Right lobe of liver (tissue), 6 donors: ENCODE measurements around the gene FAM180A. TPM values are rescaled to one million over a fixed set of nuclear protein-coding genes. Genes with fewer than 3 reads are reported as not detected.

Experiments used
- ATAC-seq, 4 donors: fragments of 200-7000 bp; cut with Tn5 transposase; one replicate each; pipeline ENCODE4 v1.9.1; 2020; ENCODE audit warnings: mild to moderate bottlenecking in 4 of 4, moderate library complexity in 4 of 4
- DNase-seq, 3 donors: peaks; one replicate each; pipeline ENCODE4 v3.0.0-alpha.2; 2020
- H3K27ac ChIP-seq, 3 donors: fragments of 200-600 bp; one replicate each; pipeline ENCODE4 v1.8.0; 2022
- H3K27me3 ChIP-seq, 2 donors: fragments of 200-600 bp; one replicate each; pipeline ENCODE4 v1.8.0; 2022
- H3K36me3 ChIP-seq, 4 donors: fragments of 200-600 bp; sonication (generic) in 1 of 4; one replicate each; pipeline versions ENCODE4 v1.5.1 to v1.8.0; 2017 to 2022; ENCODE audit warnings: control low read depth in 1 of 4
- H3K4me1 ChIP-seq, 4 donors: fragments of 200-600 bp; sonication (generic) in 1 of 4; one replicate each; pipeline versions ENCODE4 v1.5.1 to v1.8.0; 2017 to 2022; ENCODE audit warnings: control low read depth in 1 of 4
- H3K4me3 ChIP-seq, 3 donors: fragments of 200-600 bp; one replicate each; pipeline ENCODE4 v1.8.0; 2022
- H3K9me3 ChIP-seq, 4 donors: fragments of 200-600 bp; sonication (generic) in 1 of 4; one replicate each; pipeline versions ENCODE4 v1.5.1 to v1.8.0; 2017 to 2022; ENCODE audit warnings: control low read depth in 1 of 4
- POLR2A ChIP-seq: fragments of 450-650 bp; IDR thresholded peaks from one replicate; pipeline ENCODE4 v1.6.1; 2017; ENCODE audit warnings: antibody characterized with exemption, mild to moderate bottlenecking
- WGBS: methylation state at CpG from one replicate; pipeline ENCODE4 v1.1.6; 2018; ENCODE audit warnings: low coverage, low lambda C conversion rate; ENCODE audit not compliant: insufficient coverage; ENCODE audit errors: missing lambda C conversion rate; 5-methylcytosine and 5-hydroxymethylcytosine counted together
- intact Hi-C, 2 donors: fragments of 100-400 bp; cut with DNase I; formaldehyde crosslinking; loops; one replicate each; pipeline versions ENCODE4 v1.11.2 to v1.14.1; 2022
- total RNA-seq, 6 experiments: library from RNA; depleted of rRNA in 2 of 6; stranded (reverse); fragments of >200 nt in 2 of 6; fragmentation: NEBNext Ultra II Directional in 3 of 6; extraction: Animal tissue kit (Norgen Biotek cat#: 25700) in 3 of 6; gene quantifications; one replicate each; pipeline versions ENCODE4 v1.1.0 to v1.2.4, GENCODE V29; 2016 to 2023
- TF ChIP-seq, protein P1 (sequence below), 4 donors: fragments of 200-600 bp in 3 of 4; fragments of 450-650 bp in 1 of 4; IDR thresholded peaks; one replicate each; pipeline versions ENCODE4 v1.5.1 to v1.8.0; 2016 to 2022; ENCODE audit warnings: antibody characterized with exemption in 4 of 4, mild to moderate bottlenecking in 2 of 4
- donor health status: DM: no; HTN: yes; CAD: no.
- donor health status: DM: no; HTN: no; CAD: no.
- donor health status: DM: no; HTN: no; CAD: no.
- donor health status: DM: no; HTN: yes; CAD: no.
- donor health status: DM: no; HTN: yes; CAD: no.

FAM180A gene
- total RNA-seq, 6 experiments from 2014 or later = 2.8 to 14.9 (median 6.4) TPM

DNA sequence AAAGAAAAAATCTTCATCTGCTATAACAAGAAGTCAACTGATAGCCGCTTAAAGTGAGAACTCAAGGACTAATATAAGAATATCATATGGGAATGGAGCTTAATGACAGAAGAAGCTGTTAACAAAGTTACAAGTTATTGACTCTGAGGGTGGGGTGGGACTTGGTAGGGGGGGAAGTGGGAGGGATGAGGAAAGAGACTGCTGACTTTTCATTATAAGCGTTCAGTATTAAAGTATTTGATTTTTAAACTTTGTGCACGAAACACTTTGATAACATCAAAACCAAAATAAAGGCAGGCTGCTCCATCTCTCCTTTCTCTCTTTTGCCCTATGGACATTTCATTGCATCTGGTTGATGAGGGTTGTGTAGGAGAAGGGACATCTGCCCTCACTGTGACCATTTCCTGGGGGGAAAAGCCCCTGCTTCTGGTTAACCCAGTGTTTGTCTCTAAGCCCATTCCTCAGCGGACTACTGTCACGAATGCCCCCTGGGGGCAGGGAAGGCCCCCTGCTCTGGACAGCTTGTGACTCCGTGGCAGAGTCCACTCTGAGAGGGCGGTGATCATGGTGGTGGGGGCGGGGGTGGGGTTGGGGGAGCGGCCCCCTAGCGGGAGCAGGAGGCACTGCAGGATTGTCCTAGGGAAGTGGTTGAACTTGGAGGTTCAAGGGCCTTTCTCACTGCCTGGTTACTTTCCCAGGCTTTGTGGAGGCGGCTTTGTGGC is 38.0 kb downstream of the FAM180A start:
- peak; percentile 19 to 56 (median 42) for ATAC-seq
- Histone ChIP-seq H3K27me3 (no peaks in the 10 kb centered on the region), H3K4me1 (no peaks in the 10 kb centered on the region), H3K36me3 (no peaks in the 10 kb centered on the region), H3K4me3 (no peak overlapping the region), H3K27ac (no peak overlapping the region), H3K9me3 (no peaks in the 10 kb centered on the region)
- DNase-seq = no peak
- intact Hi-C loops = no loop called here
- TF ChIP-seq, protein P1, sequence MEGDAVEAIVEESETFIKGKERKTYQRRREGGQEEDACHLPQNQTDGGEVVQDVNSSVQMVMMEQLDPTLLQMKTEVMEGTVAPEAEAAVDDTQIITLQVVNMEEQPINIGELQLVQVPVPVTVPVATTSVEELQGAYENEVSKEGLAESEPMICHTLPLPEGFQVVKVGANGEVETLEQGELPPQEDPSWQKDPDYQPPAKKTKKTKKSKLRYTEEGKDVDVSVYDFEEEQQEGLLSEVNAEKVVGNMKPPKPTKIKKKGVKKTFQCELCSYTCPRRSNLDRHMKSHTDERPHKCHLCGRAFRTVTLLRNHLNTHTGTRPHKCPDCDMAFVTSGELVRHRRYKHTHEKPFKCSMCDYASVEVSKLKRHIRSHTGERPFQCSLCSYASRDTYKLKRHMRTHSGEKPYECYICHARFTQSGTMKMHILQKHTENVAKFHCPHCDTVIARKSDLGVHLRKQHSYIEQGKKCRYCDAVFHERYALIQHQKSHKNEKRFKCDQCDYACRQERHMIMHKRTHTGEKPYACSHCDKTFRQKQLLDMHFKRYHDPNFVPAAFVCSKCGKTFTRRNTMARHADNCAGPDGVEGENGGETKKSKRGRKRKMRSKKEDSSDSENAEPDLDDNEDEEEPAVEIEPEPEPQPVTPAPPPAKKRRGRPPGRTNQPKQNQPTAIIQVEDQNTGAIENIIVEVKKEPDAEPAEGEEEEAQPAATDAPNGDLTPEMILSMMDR (IDR thresholded peaks at IDR 0.05) = peak in 3 of 4 donors; percentile 52 to 57 (median 52)
- TF ChIP-seq POLR2A = no peak
- WGBS = 39% methylated on average over 5 of the region's 11 CpGs

DNA sequence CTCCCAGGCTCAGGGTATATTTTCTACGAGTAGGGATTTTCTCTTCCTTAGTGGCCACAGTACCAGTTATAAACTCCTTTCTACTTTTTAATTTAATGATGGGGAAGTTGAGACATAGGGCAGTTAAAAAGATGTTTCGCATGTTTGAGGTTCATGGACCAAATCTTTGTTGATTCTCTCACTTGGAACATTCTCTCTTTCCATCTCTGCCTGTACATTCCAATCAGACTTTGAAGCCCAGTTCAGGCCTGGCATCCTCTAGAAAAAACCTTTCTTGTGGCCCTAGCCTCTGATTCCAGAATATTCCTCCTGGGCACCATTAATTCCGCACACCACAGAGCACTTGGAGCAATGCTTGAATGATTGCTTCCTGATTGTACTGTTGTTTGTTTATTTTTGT is 39.1 kb downstream of the FAM180A start:
- WGBS = 94% methylated on average over 3 of the region's 3 CpGs
- Histone ChIP-seq H3K4me3 (no peak overlapping the region), H3K27me3 (no peaks in the 10 kb centered on the region), H3K4me1 (no peaks in the 10 kb centered on the region), H3K9me3 (no peaks in the 10 kb centered on the region), H3K27ac (no peak overlapping the region), H3K36me3 (no peaks in the 10 kb centered on the region)
- no peak for DNase-seq
- intact Hi-C loops = no loop called here
- TF ChIP-seq, protein P1 (IDR thresholded peaks at IDR 0.05) = no peak
- TF ChIP-seq POLR2A = no peak
- no peak for ATAC-seq

DNA sequence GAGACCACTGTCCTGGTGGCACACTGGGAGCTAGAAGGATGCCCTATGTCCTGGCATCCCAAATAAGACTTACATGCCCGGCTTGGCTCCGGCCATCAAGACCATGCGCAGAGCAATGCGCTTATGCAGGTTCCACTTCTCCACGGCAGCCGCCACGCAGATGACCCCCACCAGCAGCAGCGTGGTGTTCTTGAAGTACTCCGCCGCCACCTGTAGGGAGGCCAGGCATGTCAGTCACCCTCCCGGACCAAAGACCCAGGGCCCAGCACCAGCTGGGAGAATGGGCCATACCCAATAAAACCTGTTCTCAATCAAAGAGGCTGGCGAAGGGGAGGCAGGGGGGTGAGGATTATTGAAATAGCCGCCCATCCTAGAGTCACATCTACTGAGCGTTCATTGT is 40.6 kb downstream of the FAM180A start:
- Histone ChIP-seq H3K27me3 (no peaks in the 10 kb centered on the region), H3K9me3 (no peaks in the 10 kb centered on the region), H3K27ac (no peak overlapping the region), H3K36me3 (no peaks in the 10 kb centered on the region), H3K4me1 (no peaks in the 10 kb centered on the region), H3K4me3 (no peak overlapping the region)
- TF ChIP-seq POLR2A = no peak
- DNase-seq = no peak
- WGBS = 83% methylated on average over 6 of the region's 14 CpGs
- intact Hi-C loops = no loop called here
- ATAC-seq = no peak

DNA sequence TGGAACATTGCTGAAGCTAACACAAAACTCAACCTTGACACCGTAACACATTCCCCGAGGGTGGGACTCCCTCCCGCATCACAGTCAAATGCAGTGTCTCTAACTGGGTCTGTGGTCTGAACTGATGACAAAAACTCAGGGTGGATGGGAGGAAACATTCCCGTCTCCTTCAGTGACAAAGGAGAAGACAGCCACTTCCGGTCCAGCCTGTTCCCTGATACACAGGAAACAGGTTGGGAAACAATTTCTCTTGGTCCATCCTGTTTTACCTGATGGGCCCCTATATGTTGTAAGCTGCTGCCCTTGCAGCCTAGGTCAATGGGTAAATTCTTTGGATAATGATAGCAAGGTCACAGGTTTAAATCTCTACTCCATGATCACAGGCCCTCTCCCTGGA is 41.0 kb downstream of the FAM180A start:
- 50% methylated on average over 2 of the region's 5 CpGs for WGBS
- Histone ChIP-seq H3K36me3 (no peaks in the 10 kb centered on the region), H3K27me3 (no peaks in the 10 kb centered on the region), H3K4me3 (no peak overlapping the region), H3K9me3 (no peaks in the 10 kb centered on the region), H3K27ac (no peak overlapping the region), H3K4me1 (no peaks in the 10 kb centered on the region)
- DNase-seq (no peak), ATAC-seq (peak in 1 of 4 donors; percentile 13)
- TF ChIP-seq POLR2A = no peak
- TF ChIP-seq, protein P1 (IDR thresholded peaks at IDR 0.05) = no peak
- intact Hi-C loops = no loop called here

DNA sequence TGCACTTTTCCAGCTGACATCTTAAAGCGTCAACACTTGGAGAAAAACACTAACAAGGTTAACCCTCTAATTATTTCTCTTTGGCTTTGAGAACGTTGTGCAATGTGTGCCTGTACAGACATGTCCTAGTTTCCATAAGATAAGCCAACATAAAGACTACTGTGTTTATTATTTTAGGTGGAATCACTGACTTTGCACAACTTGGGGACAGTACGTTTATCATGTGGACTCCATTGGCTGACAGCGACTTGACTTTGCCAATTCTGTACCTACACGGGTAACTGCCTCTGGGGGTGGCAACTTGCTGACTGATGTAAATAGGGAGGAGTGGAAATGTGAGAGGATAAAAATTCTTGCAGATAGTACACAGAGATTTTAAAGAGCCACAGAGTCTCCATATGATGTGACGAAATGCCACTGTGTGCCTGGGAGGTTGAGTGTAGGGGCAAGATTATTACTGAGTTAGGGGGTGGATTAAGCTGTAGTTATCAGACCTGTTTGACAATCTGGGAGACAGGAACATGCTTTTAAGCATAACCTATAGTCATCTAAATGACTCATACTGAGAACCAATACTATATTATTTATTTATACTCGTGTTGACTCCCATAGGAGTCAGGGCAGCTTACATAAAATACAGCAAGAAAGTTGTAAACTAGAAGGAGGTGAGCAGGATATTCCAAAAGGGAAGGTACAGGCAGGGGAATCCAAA is 41.6 kb downstream of the FAM180A start:
- 70% methylated on average over 7 of the region's 7 CpGs for WGBS
- no peak for ATAC-seq
- Histone ChIP-seq H3K4me1 (no peaks in the 10 kb centered on the region), H3K4me3 (no peak overlapping the region), H3K9me3 (no peaks in the 10 kb centered on the region), H3K36me3 (no peaks in the 10 kb centered on the region), H3K27ac (no peak overlapping the region), H3K27me3 (no peaks in the 10 kb centered on the region)
- intact Hi-C loops = no loop called here
- DNase-seq = no peak
- TF ChIP-seq, protein P1 (IDR thresholded peaks at IDR 0.05) = no peak
- TF ChIP-seq POLR2A = no peak
